ENCODE results near the gene ISL2. TPM values are rescaled to one million over a fixed set of nuclear protein-coding genes. Genes with fewer than 3 reads are reported as not detected.

Gene ISL2
- total and polyA plus RNA-seq, 2 of the 13 experiments (the other 11 are each of a cell fraction or from before 2014, with no cell fraction given) = 4.3 to 5.1 TPM

DNA sequence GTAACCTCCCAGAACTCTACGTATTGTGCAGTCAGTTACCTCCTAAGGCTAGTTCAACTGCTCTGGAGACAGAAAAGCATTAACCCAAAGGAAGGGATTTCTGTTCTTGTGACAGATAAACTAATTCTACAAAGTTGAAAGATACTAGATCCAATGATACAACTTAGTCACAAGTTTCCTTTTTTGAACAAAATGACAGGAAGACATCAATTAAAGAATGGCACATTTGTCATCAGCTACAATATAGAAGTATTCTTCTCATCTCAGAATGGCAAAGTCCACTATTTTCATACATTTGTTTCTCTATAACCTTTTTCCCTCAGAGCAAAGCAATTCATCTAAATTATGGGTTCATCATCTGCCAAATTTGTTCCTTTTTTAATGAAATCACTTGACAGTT is 43.7 kb downstream of the ISL2 start:
- Histone ChIP-seq H3K9me3 (ENCODE audit: low read length) (no peaks in the 10 kb centered on the region), H3K4me2 (ENCODE audit: low read depth, low read length) (no peak overlapping the region), H4K20me1 (ENCODE audit: insufficient read depth, low read length) (no peaks in the 10 kb centered on the region), H3K4me1 (ENCODE audit: insufficient read depth, low read length) (peaks cover 17% of the 10 kb centered on the region), H3K4me3 (replicated peaks in 1 of 3; ENCODE audit: insufficient read depth in 1 of 3, low read depth in 2 of 3, low read length in 3 of 3) (no peak overlapping the region), H2AFZ (ENCODE audit: low read length) (no peak overlapping the region), H3K36me3 (replicated peaks in 1 of 2; ENCODE audit: control insufficient read depth in 1 of 2, insufficient read depth in 2 of 2, low read length in 2 of 2) (no peaks in the 10 kb centered on the region), H3K27ac (ENCODE audit: extremely low read length, insufficient read depth, low read length) (no peak overlapping the region), H3K27me3 (ENCODE audit: control insufficient read depth in 1 of 2, insufficient read depth in 2 of 2, low read length in 2 of 2) (no peaks in the 10 kb centered on the region), H3K9ac (ENCODE audit: insufficient read depth, low read depth, low read length) (no peak overlapping the region), H3K79me2 (ENCODE audit: insufficient read depth, low read length) (no peaks in the 10 kb centered on the region)
- FAIRE-seq = no peak
- POLR2A ChIA-PET = no interaction called here
- CTCF ChIA-PET (ENCODE audit: low intra/inter-chr PET ratio, low total read pairs) = no interaction called here
- ATAC-seq = no peak
- in situ Hi-C loops (cut with HindIII; ENCODE audit: extremely low pct_ligation_motif_present, low pct_unique_long_range_greater_than_20kb) (no loop called here), intact Hi-C loops (cut with micrococcal nuclease; ENCODE audit: unreplicated experiment) (no loop called here)
- DNase-seq (ENCODE audit: low spot score) = no peak
- BruUV-seq (replicated peaks) = no TSS peak
- TF ChIP-seq, protein P1, sequence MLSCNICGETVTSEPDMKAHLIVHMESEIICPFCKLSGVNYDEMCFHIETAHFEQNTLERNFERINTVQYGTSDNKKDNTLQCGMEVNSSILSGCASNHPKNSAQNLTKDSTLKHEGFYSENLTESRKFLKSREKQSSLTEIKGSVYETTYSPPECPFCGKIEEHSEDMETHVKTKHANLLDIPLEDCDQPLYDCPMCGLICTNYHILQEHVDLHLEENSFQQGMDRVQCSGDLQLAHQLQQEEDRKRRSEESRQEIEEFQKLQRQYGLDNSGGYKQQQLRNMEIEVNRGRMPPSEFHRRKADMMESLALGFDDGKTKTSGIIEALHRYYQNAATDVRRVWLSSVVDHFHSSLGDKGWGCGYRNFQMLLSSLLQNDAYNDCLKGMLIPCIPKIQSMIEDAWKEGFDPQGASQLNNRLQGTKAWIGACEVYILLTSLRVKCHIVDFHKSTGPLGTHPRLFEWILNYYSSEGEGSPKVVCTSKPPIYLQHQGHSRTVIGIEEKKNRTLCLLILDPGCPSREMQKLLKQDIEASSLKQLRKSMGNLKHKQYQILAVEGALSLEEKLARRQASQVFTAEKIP (CRISPR knock-in tag; IDR thresholded peaks at IDR 0.05; ENCODE audit: borderline replicate concordance) = no peak
- WGBS (ENCODE audit: low lambda C conversion rate) = 94% methylated on average over 1 of the region's 1 CpG

DNA sequence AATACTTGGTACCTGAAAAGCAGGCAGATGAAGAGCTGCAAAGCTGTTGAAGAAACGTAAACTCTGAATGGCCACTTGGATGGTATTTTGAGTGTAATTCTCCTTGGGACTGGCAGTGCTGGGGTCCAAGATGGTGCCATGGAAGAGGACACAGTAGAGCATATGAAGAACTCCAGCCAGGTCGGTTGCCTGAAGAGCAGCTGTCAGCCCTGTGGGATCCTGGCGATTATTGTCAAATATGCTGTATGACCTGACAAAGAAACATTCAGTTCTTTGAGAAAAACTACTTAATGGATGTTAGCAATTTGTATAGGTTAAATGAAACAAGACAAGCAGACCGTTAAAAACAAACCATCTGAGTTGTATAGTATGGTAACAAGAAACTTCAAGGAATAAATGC is 44.8 kb downstream of the ISL2 start:
- Histone ChIP-seq H3K36me3 (replicated peaks in 1 of 2; ENCODE audit: control insufficient read depth in 1 of 2, insufficient read depth in 2 of 2, low read length in 2 of 2) (no peaks in the 10 kb centered on the region), H4K20me1 (ENCODE audit: insufficient read depth, low read length) (no peaks in the 10 kb centered on the region), H3K79me2 (ENCODE audit: insufficient read depth, low read length) (no peaks in the 10 kb centered on the region), H3K9ac (ENCODE audit: insufficient read depth, low read depth, low read length) (no peak overlapping the region), H2AFZ (ENCODE audit: low read length) (no peak overlapping the region), H3K27me3 (ENCODE audit: control insufficient read depth in 1 of 2, insufficient read depth in 2 of 2, low read length in 2 of 2) (no peaks in the 10 kb centered on the region), H3K9me3 (ENCODE audit: low read length) (no peaks in the 10 kb centered on the region), H3K27ac (ENCODE audit: extremely low read length, insufficient read depth, low read length) (no peak overlapping the region), H3K4me1 (ENCODE audit: insufficient read depth, low read length) (peaks cover 17% of the 10 kb centered on the region), H3K4me2 (ENCODE audit: low read depth, low read length) (no peak overlapping the region), H3K4me3 (replicated peaks in 1 of 3; ENCODE audit: insufficient read depth in 1 of 3, low read depth in 2 of 3, low read length in 3 of 3) (no peak overlapping the region)
- 70% methylated on average over 4 of the region's 4 CpGs for WGBS (ENCODE audit: low lambda C conversion rate)
- POLR2A ChIA-PET = no interaction called here
- in situ Hi-C loops (cut with HindIII; ENCODE audit: extremely low pct_ligation_motif_present, low pct_unique_long_range_greater_than_20kb) = no loop called here
- FAIRE-seq = no peak
- intact Hi-C loops (cut with micrococcal nuclease; ENCODE audit: unreplicated experiment) = no loop called here
- DNase-seq (ENCODE audit: low spot score) = no peak
- ATAC-seq = no peak
- BruUV-seq (replicated peaks) = no TSS peak
- CTCF ChIA-PET (ENCODE audit: low intra/inter-chr PET ratio, low total read pairs) = no interaction called here
- TF ChIP-seq, protein P2, sequence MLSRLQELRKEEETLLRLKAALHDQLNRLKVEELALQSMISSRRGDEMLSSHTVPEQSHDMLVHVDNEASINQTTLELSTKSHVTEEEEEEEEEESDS (CRISPR knock-in tag; IDR thresholded peaks at IDR 0.05; ENCODE audit: borderline replicate concordance) = no peak
- no peak for TF ChIP-seq SOX5 (CRISPR knock-in tag; IDR thresholded peaks at IDR 0.05; ENCODE audit: borderline replicate concordance)
- TF ChIP-seq RBM22 (optimal IDR thresholded peaks at IDR 0.05; ENCODE audit: low read length) = no peak
- TF ChIP-seq KDM4B (CRISPR knock-in tag; IDR thresholded peaks at IDR 0.05) = no peak
- no peak for TF ChIP-seq ATF1 (CRISPR knock-in tag; IDR thresholded peaks at IDR 0.05)
- TF ChIP-seq, protein P3, sequence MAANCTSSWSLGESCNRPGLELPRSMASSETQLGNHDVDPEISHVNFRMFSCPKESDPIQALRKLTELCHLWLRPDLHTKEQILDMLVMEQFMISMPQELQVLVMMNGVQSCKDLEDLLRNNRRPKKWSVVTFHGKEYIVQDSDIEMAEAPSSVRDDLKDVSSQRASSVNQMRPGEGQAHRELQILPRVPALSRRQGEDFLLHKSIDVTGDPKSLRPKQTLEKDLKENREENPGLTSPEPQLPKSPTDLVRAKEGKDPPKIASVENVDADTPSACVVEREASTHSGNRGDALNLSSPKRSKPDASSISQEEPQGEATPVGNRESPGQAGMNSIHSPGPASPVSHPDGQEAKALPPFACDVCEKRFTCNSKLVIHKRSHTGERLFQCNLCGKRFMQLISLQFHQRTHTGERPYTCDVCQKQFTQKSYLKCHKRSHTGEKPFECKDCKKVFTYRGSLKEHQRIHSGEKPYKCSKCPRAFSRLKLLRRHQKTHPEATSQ (CRISPR knock-in tag; IDR thresholded peaks at IDR 0.05; ENCODE audit: borderline replicate concordance) = no peak
- TF ChIP-seq SRSF4 (IDR thresholded peaks at IDR 0.05; ENCODE audit: low read depth, low read length, poor library complexity, severe bottlenecking) = no peak
- no peak for TF ChIP-seq ZNF292 (CRISPR knock-in tag; IDR thresholded peaks at IDR 0.05; ENCODE audit: borderline replicate concordance, low read depth)
- TF ChIP-seq, protein P4, sequence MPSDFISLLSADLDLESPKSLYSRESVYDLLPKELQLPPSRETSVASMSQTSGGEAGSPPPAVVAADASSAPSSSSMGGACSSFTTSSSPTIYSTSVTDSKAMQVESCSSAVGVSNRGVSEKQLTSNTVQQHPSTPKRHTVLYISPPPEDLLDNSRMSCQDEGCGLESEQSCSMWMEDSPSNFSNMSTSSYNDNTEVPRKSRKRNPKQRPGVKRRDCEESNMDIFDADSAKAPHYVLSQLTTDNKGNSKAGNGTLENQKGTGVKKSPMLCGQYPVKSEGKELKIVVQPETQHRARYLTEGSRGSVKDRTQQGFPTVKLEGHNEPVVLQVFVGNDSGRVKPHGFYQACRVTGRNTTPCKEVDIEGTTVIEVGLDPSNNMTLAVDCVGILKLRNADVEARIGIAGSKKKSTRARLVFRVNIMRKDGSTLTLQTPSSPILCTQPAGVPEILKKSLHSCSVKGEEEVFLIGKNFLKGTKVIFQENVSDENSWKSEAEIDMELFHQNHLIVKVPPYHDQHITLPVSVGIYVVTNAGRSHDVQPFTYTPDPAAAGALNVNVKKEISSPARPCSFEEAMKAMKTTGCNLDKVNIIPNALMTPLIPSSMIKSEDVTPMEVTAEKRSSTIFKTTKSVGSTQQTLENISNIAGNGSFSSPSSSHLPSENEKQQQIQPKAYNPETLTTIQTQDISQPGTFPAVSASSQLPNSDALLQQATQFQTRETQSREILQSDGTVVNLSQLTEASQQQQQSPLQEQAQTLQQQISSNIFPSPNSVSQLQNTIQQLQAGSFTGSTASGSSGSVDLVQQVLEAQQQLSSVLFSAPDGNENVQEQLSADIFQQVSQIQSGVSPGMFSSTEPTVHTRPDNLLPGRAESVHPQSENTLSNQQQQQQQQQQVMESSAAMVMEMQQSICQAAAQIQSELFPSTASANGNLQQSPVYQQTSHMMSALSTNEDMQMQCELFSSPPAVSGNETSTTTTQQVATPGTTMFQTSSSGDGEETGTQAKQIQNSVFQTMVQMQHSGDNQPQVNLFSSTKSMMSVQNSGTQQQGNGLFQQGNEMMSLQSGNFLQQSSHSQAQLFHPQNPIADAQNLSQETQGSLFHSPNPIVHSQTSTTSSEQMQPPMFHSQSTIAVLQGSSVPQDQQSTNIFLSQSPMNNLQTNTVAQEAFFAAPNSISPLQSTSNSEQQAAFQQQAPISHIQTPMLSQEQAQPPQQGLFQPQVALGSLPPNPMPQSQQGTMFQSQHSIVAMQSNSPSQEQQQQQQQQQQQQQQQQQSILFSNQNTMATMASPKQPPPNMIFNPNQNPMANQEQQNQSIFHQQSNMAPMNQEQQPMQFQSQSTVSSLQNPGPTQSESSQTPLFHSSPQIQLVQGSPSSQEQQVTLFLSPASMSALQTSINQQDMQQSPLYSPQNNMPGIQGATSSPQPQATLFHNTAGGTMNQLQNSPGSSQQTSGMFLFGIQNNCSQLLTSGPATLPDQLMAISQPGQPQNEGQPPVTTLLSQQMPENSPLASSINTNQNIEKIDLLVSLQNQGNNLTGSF (CRISPR knock-in tag; IDR thresholded peaks at IDR 0.05) = no peak
